OCI-LY7 (cell line): ENCODE data around the gene WDR18.

Experiments
- CTCF ChIP-seq: fragments of 200-600 bp; sonication (generic); conservative IDR thresholded peaks from 2 replicates; pipeline ENCODE4 v1.5.1; 2014; ENCODE audit warnings: mild to moderate bottlenecking, antibody characterized with exemption, low read length, moderate library complexity, mixed read lengths
- EZH2phosphoT487 ChIP-seq: fragments of 200-600 bp; sonication (generic); IDR thresholded peaks from 2 replicates; pipeline ENCODE4 v1.6.1; 2018; ENCODE audit warnings: low read depth, borderline replicate concordance, mild to moderate bottlenecking, mixed run types, antibody characterized with exemption, low read length, moderate library complexity, mixed read lengths

GRCh38 chr19:948842-949496 lies 35.2 kb upstream of the WDR18 start:
- TF ChIP-seq CTCF (no peak), EZH2phosphoT487 (no peak)
